ENCODE data around the gene MAN1C1. TPM values are rescaled to one million over a fixed set of nuclear protein-coding genes. Genes with fewer than 3 reads are reported as not detected.

MAN1C1 gene
- total RNA-seq, 2 experiments from 2014 or later, result 3.7 to 4.4 TPM

DNA sequence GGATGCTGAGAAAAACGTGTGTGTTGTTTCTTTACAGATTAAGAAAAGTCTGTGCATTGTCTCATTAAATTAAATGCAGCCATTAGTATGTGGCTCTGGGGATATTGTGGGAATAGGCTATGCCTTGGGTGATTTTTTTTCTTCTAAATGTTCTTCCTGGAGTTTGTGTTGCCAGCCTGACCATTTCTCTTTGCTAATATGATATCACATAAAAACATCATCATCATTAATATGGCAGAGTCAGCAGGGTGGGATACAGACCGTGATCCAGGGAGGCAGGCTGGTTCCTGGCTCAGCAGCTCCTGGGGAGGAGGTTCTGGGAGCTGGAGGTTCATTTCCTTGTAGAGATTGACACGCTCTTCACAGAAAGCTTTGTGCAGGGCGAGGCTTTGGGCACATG lies 122.8 kb downstream of the MAN1C1 start:
- intact Hi-C loops (cut with micrococcal nuclease), result loop anchor here (5.0 kb wide), 1 partner anchor 33 kb away; no protein-coding TSS in a partner anchor
- no peak overlapping the region for H3K4me3 Mint-ChIP-seq
- H3K4me1 Mint-ChIP-seq (ENCODE audit: low read depth), result peaks cover 12% of the 10 kb centered on the region
- no peaks in the 10 kb centered on the region for H3K27me3 Mint-ChIP-seq
- no peak for TF ChIP-seq CTCF (IDR thresholded peaks at IDR 0.05)
- DNase-seq (no peak), ATAC-seq (no peak)
- H3K27ac Mint-ChIP-seq, result no peak overlapping the region
- H3K9me3 Mint-ChIP-seq, result no peaks in the 10 kb centered on the region
- no peaks in the 10 kb centered on the region for H3K36me3 Mint-ChIP-seq (ENCODE audit: low read depth)
- POLR2A ChIA-PET, result interaction anchor here (1.2 to 1.6 kb wide), 2 partner anchors 16 to 62 kb away, joined by 4 to 5 read pairs; no protein-coding TSS in a partner anchor
- CTCF ChIA-PET, result interaction anchor here (0.7 kb wide), 1 partner anchor 14 kb away, joined by 3 read pairs; no protein-coding TSS in a partner anchor

GRCh38 chr1:25740071-25740470 lies 123.5 kb downstream of the MAN1C1 start:
- POLR2A ChIA-PET, result interaction anchor here (1.2 kb wide), 2 partner anchors 16 to 63 kb away, joined by 4 read pairs; no protein-coding TSS in a partner anchor
- H3K27ac Mint-ChIP-seq, result no peak overlapping the region
- H3K4me3 Mint-ChIP-seq, result no peak overlapping the region
- no peaks in the 10 kb centered on the region for H3K36me3 Mint-ChIP-seq (ENCODE audit: low read depth)
- no peak for DNase-seq
- H3K4me1 Mint-ChIP-seq (ENCODE audit: low read depth), result peaks cover 9% of the 10 kb centered on the region
- H3K27me3 Mint-ChIP-seq, result no peaks in the 10 kb centered on the region
- H3K9me3 Mint-ChIP-seq, result no peaks in the 10 kb centered on the region
- CTCF ChIA-PET, result no interaction called here
- TF ChIP-seq CTCF (IDR thresholded peaks at IDR 0.05), result no peak
- ATAC-seq, result no peak
- intact Hi-C loops (cut with micrococcal nuclease), result no loop called here

GRCh38 chr1:25742316-25742715 lies 125.7 kb downstream of the MAN1C1 start:
- peaks cover 9% of the 10 kb centered on the region for H3K4me1 Mint-ChIP-seq (ENCODE audit: low read depth)
- CTCF ChIA-PET, result interaction anchor here (1.1 to 1.5 kb wide), 2 partner anchors 28 to 47 kb away, joined by 3 read pairs; no protein-coding TSS in a partner anchor
- DNase-seq (no peak), ATAC-seq (no peak)
- POLR2A ChIA-PET, result interaction anchor here (0.6 kb wide), 1 partner anchor 162 kb away, joined by 3 read pairs; no protein-coding TSS in a partner anchor
- no peak overlapping the region for H3K27ac Mint-ChIP-seq
- intact Hi-C loops (cut with micrococcal nuclease), result no loop called here
- H3K9me3 Mint-ChIP-seq, result no peaks in the 10 kb centered on the region
- no peak overlapping the region for H3K4me3 Mint-ChIP-seq
- TF ChIP-seq CTCF (IDR thresholded peaks at IDR 0.05), result no peak
- no peaks in the 10 kb centered on the region for H3K27me3 Mint-ChIP-seq
- no peaks in the 10 kb centered on the region for H3K36me3 Mint-ChIP-seq (ENCODE audit: low read depth)

- intact Hi-C loops (cut with micrococcal nuclease), result no loop called here
- ATAC-seq (no peak), DNase-seq (no peak)
- Mint-ChIP-seq H3K4me1 (ENCODE audit: low read depth) (peaks cover 9% of the 10 kb centered on the region), H3K9me3 (no peaks in the 10 kb centered on the region), H3K36me3 (ENCODE audit: low read depth) (no peaks in the 10 kb centered on the region), H3K4me3 (no peak overlapping the region), H3K27me3 (no peaks in the 10 kb centered on the region), H3K27ac (no peak overlapping the region)
- POLR2A ChIA-PET, result interaction anchor here (0.6 kb wide), 1 partner anchor 832 kb away, joined by 3 read pairs; no protein-coding TSS in a partner anchor
- CTCF ChIA-PET, result interaction anchor here (1.5 kb wide), 1 partner anchor 29 kb away, joined by 3 read pairs; no protein-coding TSS in a partner anchor
- TF ChIP-seq CTCF (IDR thresholded peaks at IDR 0.05), result no peak
Measured at GRCh38 chr1:25743164-25744139, 126.9 kb downstream of the MAN1C1 start.
